GM12874 (cell line): ENCODE results near the gene ALOXE3.

Source experiments
- CTCF ChIP-seq: IDR thresholded peaks from 2 replicates; pipeline ENCODE4 v1.5.1; 2011; ENCODE audit warnings: low read depth, mild to moderate bottlenecking, control low read depth, low read length, moderate library complexity; ENCODE audit not compliant: insufficient read depth

The ALOXE3 gene

GRCh38 chr17:8117980-8118768, at the start of gene ALOXE3:
ALOXE3 (minus strand) TSS chr17:8118514; CDS start chr17:8117990, 524 bp downstream.
- TF ChIP-seq CTCF, result no peak

DNA sequence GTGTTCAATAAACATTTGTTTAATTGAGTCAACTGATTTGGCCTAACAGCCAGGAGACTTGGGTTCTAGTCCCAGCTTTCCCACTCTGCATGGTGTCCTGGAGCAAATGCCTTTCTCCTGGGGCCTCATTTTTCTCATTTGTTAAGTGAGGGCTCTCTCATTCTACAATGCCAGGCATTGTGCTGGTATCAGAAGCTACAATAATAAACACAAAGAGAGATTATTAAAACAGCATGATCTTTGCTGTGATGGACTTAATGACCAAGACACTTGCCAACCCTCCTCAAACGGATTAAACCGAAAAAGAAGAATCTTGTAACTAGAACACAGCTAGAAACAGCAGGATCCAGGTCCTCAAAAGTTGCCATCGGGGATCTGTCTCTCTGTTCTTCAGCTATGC, 49.2 kb upstream of the ALOXE3 start:
- no peak for TF ChIP-seq CTCF

DNA sequence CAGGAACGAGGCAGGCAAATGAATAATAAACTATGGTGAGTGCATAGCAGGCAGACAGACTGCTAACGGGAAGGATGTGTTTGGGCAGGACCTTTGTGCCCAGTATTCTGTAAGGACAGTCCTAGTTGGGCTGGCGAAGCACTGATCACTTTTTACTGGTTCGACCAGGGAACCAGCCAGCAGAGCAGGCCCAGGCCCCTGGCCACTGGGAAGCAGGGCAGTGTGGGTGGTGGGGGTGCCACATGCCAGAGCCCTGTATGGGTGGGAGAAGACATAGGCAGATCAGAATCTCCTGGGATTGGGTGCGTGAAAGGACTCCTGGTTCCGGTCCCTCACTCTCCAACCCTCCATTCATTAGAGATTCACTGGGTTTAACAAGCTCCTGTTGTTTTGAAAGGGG, 48.4 kb upstream of the ALOXE3 start:
- TF ChIP-seq CTCF, result no peak

DNA sequence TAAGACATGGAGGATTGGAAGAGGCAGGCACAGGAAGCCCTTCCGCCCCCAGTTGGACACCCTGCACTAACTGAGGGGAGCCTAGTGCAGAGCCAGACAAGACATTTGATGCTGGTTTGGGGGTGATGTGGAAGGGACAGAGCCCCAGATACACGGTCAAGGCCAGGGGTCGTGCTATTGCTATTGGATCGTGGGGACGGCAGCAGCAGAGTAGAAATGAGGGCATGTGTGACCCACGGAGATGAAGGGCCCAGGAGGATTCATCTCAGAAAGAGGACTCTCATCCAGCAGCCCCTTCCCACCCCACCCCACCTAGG, 46.5 kb upstream of the ALOXE3 start:
- no peak for TF ChIP-seq CTCF

- no peak for TF ChIP-seq CTCF
Observed at GRCh38 chr17:8163978-8164814, 45.9 kb upstream of the ALOXE3 start.

GRCh38 chr17:8162997-8163977, 45.0 kb upstream of the ALOXE3 start:
- TF ChIP-seq CTCF, result no peak
